Germinal center (tissue), 1 donor: ENCODE measurements around the gene CT45A10.
"Not testable (repeated sequence)": the region's sequence is repeated elsewhere in the genome, so short reads cannot be mapped to it uniquely, and the experiment has no call there.

Source experiments
- DNase-seq: peaks from one replicate; pipeline ENCODE4 v3.0.0; 2012; ENCODE audit warnings: mixed read lengths, low spot score

The CT45A10 gene, protein sequence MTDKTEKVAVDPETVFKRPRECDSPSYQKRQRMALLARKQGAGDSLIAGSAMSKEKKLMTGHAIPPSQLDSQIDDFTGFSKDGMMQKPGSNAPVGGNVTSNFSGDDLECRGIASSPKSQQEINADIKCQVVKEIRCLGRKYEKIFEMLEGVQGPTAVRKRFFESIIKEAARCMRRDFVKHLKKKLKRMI

DNA sequence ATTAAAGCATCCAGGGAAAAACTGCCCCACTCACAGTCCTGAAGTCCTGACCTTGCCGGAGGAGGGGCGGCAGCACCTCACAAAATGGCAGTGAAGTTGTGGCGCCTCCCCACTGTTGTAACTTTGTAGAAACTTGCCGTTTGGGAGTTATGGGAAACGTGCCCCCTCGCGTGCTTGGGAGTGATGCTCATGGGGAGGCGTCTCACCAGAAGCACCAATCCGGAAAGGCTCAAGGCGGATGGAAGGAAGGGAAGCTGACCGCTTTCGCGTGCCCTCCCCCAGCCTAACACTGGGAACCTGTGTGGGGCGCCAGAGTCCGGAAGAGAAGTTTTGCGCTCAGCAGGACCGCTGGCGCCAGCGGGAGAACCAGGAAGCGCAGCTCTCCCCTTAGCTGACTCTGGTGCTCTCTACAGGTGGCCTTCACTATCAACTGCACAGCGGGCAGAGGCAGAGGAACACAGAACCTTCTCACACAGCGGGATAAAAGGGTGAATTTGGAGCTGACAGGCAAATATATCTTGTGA is at the start of gene CT45A10, which contains the start of gene SAGE1:
Gene CT45A10, minus strand, starts transcription at position 151 of the 524 bp plus-strand sequence. CDS start 8,100 bp downstream, outside the sequence.
Gene SAGE1, plus strand, starts transcription at position 423 of the 524 bp plus-strand sequence. CDS start 2,527 bp downstream, outside the sequence.
- DNase-seq: no peak

DNA sequence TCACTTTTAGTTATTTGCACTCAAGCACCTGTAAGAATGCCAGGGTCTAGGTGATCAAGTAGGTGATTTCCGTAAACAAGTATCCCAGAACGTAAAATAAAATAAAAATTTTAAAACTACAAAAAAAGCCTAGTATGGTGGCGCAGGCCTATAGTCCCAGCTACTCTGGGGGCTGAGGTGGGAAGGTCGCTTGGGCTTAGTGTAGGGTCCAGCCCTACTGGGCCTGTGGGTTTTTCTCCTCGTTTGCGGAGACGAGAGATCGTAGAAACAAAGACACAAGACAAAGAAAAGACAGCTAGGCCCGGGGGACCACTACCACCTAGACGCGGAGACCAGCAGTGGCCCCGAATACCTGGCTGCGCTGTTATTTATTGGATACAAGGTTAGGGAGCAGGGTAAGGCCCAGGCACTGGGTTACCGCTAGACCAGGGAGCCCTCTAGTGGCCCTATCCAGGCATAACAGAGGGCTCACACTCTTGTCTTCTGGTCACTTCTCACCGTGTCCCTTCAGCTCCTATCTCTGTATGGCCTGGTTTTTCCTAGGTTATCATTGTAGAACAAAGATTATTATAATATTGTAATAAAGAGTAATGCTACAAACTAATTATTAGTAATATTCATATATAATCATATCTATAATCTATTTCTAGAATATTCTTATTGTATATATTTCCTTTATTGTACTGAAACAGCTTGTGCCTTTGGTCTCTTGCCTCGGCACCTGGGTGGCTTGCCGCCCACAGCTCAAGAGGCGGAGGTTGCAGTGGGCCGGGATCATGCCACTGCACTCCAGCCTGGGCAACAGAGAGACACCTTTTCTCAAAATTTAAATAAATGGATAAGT is 38.6 kb upstream of the CT45A10 start:
- peak; percentile 2 for DNase-seq

DNA sequence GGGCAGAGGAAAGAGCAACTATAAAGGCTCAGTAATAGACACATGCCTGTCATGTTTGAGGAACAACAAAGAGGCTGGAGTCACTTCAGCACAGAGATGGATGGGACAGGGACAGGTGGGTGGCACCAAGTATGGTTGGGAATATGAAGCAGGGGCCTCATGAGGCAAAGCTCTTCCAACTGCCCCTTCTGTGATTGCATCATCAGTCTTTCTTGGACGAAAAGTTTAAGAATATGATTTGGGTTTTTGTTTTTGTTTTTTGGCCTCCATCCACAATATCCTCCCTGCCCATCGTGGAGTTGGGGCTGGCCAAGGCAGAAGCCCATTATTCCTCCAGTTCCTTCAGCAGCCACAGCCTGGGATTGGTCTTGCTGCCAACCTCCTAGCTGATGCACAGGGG is 34.7 kb upstream of the CT45A10 start:
- no peak for DNase-seq

DNA sequence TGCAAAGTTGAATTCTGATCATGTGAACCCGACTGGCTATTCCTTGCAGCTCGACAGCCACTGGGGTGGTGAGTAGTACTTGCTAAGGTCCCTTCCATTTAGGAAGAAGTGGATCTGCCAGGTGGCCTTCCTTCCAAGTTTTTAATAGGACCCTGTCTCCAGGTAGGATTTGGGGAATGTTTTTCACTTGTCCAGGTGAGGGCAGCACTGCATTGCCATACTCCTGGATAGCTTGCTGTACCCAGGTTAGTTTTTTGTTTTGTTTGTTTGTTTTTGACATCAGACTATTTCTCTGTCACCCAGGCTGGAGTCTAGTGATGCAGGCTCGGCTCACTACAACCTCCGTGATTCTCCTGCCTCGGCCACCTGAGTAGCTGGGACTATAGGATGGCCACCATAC is 30.1 kb upstream of the CT45A10 start:
- no peak for DNase-seq

DNA sequence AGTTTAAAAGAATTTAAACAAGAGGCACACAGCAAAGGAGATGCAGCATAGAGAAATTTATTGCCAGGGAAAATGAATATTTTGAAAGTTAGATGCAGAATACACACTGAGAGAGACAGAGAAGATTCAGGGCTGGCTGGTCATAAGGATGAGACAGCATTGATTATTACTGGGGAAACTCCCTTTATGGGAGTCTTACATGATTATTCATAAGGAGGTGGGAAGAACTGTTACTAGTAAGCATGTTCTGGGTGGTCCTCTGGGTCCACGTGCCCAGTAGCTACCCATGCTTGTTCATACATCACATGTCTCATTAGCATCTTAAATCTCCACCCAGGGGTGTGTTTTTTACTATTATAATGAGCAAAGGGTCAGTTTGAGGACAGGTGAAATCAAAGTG is 27.3 kb upstream of the CT45A10 start:
- DNase-seq: not testable (repeated sequence)

DNA sequence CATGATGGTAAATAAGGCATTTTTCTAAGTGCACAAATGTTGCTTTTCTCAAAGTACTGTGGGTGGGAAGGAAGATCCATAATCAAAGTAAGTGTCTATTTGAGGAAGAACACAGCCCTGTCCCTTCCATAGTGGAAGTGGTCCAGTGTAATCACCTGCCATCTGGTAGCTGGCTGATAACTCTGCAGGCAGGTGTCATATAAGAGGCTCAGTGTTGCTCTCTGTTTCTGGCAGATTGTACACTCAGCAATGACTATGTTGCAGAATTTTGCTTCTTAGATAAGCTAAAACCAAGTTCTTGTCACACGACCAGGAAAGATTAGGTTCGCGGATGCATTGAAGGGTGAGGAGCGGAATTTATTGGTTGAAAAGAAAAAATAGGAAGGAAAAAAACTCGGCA is 21.2 kb upstream of the CT45A10 start:
- no peak for DNase-seq

DNA sequence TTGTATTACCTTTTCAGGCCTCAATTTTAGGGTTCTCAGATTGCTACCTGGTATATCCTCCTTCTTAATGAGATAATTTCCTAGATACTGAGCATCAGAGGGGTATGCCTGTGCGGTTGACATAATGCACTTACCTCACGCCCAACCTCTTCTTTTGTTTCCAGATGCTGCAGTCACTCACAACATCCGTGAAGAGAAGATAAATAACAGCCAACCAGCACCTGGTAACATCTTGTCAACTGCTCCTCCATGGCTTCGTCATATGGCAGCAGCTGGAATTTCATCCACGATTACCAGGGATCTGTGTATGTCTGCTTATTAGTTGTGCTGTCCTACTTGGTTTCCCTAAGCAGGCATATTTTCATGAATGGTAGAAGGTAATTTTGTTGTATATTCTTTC is 17.0 kb upstream of the CT45A10 start:
- no peak for DNase-seq

DNA sequence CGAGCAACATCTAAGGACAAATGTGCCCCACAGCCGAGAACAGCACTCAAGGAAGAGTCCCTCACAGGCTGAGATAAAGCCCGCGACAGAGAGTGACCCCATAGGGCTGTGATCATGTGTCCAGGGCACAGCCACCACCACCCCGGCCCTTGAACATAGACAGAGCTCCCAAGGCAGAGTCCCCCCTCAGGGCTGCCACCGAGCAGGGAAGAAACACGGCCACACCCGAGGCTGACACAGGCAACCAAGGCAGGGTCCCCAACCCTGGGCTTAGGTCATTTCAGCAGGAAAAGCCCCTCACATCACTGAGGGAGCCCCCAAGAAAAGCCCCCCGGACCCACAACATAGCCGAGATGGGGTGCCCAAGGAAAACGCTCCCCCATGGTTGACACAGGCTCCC is 463 bp downstream of the CT45A10 start:
- no peak for DNase-seq

DNA sequence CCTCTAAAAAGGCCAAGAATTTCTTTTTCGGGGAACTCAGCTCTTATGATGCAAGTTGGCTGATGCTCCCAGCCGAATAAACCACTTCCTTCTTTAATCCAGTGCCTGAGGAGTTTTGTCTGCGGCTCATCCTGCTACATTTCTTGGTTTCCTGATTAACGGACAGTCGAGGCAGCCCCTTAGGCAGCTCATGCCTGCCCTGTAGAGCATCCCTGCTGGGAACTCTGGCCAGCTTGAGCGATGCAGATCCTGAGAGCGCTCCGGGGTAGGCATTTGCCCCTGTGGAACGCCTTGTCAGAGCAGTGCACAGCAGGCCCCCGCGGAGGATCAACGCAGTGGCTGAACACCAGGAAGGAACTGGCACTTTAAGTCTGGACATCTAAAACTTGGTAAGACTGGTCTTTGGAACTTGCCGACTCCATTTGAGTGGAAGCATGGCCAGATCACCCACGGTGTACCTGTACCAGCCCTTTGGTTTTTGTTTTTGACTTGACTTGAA is 3.1 kb downstream of the CT45A10 start:
- DNase-seq: no peak

DNA sequence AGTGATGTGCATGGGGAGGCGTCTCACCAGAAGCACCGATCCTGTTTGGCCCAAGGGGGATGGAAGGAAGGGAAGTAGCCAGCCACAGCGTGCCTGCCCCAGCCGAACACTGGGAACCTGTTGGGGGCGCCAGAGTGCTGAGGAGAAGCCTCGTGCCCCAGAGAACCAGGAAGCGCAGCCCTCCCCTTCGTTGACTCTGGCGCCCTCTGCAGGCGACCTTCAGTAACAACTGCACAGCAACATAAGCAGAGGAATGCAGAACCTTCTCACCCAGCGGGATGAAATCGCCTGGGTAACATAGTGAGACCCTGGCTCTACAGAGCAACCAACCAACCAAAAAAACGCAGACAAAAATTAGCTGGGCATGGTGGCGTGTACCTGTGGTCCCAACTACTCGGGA is 4.3 kb downstream of the CT45A10 start:
- DNase-seq: not testable (repeated sequence)

DNA sequence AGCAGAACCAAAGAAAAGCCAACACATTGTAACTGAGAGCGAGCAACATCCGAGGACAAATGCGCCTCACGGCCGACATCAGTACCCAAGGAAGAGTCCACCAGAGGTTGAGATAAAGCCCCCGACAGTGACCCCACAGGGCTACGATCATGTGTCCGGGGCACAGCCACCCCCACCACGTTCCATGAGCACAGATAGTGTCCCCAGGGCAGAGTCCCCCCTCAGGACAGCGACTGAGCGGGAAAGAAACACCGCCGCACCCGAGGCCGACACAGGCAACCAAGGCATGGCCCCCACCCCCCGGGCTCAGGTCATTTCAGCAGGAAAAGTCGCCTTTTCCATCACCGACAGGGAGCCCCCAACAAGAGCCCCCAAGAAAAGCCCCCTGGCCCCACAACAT is 5.0 kb downstream of the CT45A10 start:
- DNase-seq: not testable (repeated sequence)

DNA sequence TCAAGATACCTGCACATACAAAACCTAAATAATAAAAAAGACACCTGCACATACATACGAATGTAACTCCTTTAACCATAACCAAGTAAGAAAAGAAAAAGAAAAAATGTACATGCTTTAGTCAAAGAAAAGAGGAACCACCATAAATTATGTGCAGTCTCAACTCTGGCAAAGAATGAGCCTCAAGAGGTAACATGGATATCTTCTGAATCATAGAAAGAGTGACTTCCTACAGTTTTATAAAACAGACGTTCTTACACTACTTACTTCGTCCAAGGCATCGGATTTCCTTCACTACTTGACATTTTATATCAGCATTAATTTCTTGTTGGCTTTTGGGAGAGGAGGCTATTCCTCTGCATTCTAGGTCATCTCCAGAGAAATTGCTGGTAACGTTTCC is 10.5 kb downstream of the CT45A10 start:
- not testable (repeated sequence) for DNase-seq

DNA sequence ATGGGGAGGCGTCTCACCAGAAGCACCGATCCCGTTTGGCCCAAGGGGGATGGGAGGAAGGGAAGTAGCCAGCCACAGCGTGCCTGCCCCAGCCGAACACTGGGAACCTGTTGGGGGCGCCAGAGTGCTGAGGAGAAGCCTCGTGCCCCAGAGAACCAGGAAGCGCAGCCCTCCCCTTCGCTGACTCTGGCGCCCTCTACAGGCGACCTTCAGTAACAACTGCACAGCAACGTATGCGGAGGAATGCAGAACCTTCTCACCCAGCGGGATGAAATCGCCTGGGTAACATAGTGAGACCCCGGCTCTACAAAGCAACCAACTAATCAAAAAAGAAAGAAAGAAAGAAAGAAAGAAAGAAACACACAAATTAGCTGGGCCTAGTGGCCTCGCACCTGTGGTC is 21.5 kb downstream of the CT45A10 start, which contains the start of gene CT45A9:
Gene CT45A9, minus strand, starts transcription at position 101 of the 400 bp plus-strand sequence. CDS start 3,751 bp downstream, outside the sequence.
- DNase-seq: not testable (repeated sequence)

DNA sequence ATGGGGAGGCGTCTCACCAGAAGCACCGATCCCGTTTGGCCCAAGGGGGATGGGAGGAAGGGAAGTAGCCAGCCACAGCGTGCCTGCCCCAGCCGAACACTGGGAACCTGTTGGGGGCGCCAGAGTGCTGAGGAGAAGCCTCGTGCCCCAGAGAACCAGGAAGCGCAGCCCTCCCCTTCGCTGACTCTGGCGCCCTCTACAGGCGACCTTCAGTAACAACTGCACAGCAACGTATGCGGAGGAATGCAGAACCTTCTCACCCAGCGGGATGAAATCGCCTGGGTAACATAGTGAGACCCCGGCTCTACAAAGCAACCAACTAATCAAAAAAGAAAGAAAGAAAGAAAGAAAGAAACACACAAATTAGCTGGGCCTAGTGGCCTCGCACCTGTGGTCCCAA is 38.8 kb downstream of the CT45A10 start, which contains the start of gene CT45A8:
Gene CT45A8, minus strand, starts transcription at position 101 of the 400 bp plus-strand sequence. CDS start 3,755 bp downstream, outside the sequence.
- not testable (repeated sequence) for DNase-seq

DNA sequence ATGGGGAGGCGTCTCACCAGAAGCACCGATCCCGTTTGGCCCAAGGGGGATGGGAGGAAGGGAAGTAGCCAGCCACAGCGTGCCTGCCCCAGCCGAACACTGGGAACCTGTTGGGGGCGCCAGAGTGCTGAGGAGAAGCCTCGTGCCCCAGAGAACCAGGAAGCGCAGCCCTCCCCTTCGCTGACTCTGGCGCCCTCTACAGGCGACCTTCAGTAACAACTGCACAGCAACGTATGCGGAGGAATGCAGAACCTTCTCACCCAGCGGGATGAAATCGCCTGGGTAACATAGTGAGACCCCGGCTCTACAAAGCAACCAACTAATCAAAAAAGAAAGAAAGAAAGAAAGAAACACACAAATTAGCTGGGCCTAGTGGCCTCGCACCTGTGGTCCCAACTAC is 56.1 kb downstream of the CT45A10 start, which contains the start of gene CT45A7:
Gene CT45A7, minus strand, starts transcription at position 101 of the 400 bp plus-strand sequence. CDS start 3,747 bp downstream, outside the sequence.
- DNase-seq: not testable (repeated sequence)
